Measurements from ENCODE around the gene CA14.
"Not testable (repeated sequence)": the region's sequence is repeated elsewhere in the genome, so short reads cannot be mapped to it uniquely, and the experiment has no call there.

The CA14 gene

GRCh38 chr1:150236614-150237100 lies 20.9 kb upstream of the CA14 start:
- no peak for DNase-seq (ENCODE audit: low spot score)

- DNase-seq (ENCODE audit: low spot score) = not testable (repeated sequence)
Measured at GRCh38 chr1:150237176-150237575, 20.4 kb upstream of the CA14 start.

- DNase-seq (ENCODE audit: low spot score) = no peak
Measured at GRCh38 chr1:150237746-150238145, 19.8 kb upstream of the CA14 start.

- no peak for DNase-seq (ENCODE audit: low spot score)
Measured at GRCh38 chr1:150243003-150243402, 14.6 kb upstream of the CA14 start.

- DNase-seq (ENCODE audit: low spot score) = no peak
Measured at GRCh38 chr1:150249936-150250335, 7.6 kb upstream of the CA14 start.

- no peak for DNase-seq (ENCODE audit: low spot score)
Measured at GRCh38 chr1:150256198-150256553, 1.4 kb upstream of the CA14 start.

GRCh38 chr1:150256554-150257341 lies 826 bp upstream of the CA14 start:
- no peak for DNase-seq (ENCODE audit: low spot score)

GRCh38 chr1:150259217-150259616 lies 1.6 kb downstream of the CA14 start:
- DNase-seq (ENCODE audit: low spot score) = no peak

GRCh38 chr1:150259758-150260669 lies 2.4 kb downstream of the CA14 start:
- no peak for DNase-seq (ENCODE audit: low spot score)

- no peak for DNase-seq (ENCODE audit: low spot score)
Measured at GRCh38 chr1:150261367-150261766, 3.8 kb downstream of the CA14 start.

GRCh38 chr1:150262388-150263320 lies 5.1 kb downstream of the CA14 start:
- no peak for DNase-seq (ENCODE audit: low spot score)

- no peak for DNase-seq (ENCODE audit: low spot score)
Measured at GRCh38 chr1:150263549-150263948, 6.0 kb downstream of the CA14 start.

- DNase-seq (ENCODE audit: low spot score) = peak; percentile 33
Measured at GRCh38 chr1:150267896-150268295, 10.3 kb downstream of the CA14 start.

GRCh38 chr1:150268340-150268704 lies 10.7 kb downstream of the CA14 start:
- DNase-seq (ENCODE audit: low spot score) = peak; percentile 30

GRCh38 chr1:150268705-150269403 lies 11.3 kb downstream of the CA14 start, which contains the start of gene APH1A:
Gene APH1A, minus strand, starts transcription at chr1:150269016. Its CDS starts 206 bp downstream, at chr1:150268810.
- peak; percentile 97 for DNase-seq (ENCODE audit: low spot score)

GRCh38 chr1:150269451-150269850 lies 11.9 kb downstream of the CA14 start:
- no peak for DNase-seq (ENCODE audit: low spot score)

- DNase-seq (ENCODE audit: low spot score) = no peak
Measured at GRCh38 chr1:150271291-150271959, 13.9 kb downstream of the CA14 start.

- DNase-seq (ENCODE audit: low spot score) = peak; percentile 28
Measured at GRCh38 chr1:150273311-150273710, 15.7 kb downstream of the CA14 start.

- no peak for DNase-seq (ENCODE audit: low spot score)
Measured at GRCh38 chr1:150280138-150280707, 22.6 kb downstream of the CA14 start.

- peak; percentile 34 for DNase-seq (ENCODE audit: low spot score)
Measured at GRCh38 chr1:150281221-150281757, 23.7 kb downstream of the CA14 start.
